ENCODE results near the gene CNTNAP1. TPM values are rescaled to one million over a fixed set of nuclear protein-coding genes. Genes with fewer than 3 reads are reported as not detected.
A peak's percentile ranks its signal among the peaks of the same experiment; 100 is the strongest.

The CNTNAP1 gene
- total and polyA plus RNA-seq, 10 of the 15 experiments (the other 5 are each of a cell fraction or from before 2014, with no cell fraction given): 0.95 to 29.9 (median 10.4) TPM

GRCh38 chr17:42659079-42659931, 23.0 kb upstream of the CNTNAP1 start, which contains the start of gene TUBG2 (continued):
- TF ChIP-seq ZBTB11 (CRISPR knock-in tag; IDR thresholded peaks at IDR 0.05): no peak
- no peak for TF ChIP-seq CTCF (IDR thresholded peaks at IDR 0.05 in 2 of 3, conservative IDR thresholded peaks at IDR 0.05 in 1 of 3; ENCODE audit: control insufficient read depth in 2 of 3, extremely low read depth in 1 of 3, insufficient read depth in 1 of 3, low read depth in 3 of 3, low read length in 3 of 3)
- peak; percentile 83 for TF ChIP-seq NRF1 (conservative IDR thresholded peaks at IDR 0.05; ENCODE audit: low read depth, low read length)
- TF ChIP-seq TAF1 (IDR thresholded peaks at IDR 0.05; ENCODE audit: borderline replicate concordance, low read depth, low read length): peak; percentile 24; the same call in 1 of the 2 replicates
- TF ChIP-seq NBN (IDR thresholded peaks at IDR 0.05): peak; percentile 75; the same call in 1 of the 2 replicates
- 0 out of 2 replicates have a peak, but pooled peaks have one; percentile 30 for TF ChIP-seq NKRF (conservative IDR thresholded peaks at IDR 0.05)
- TF ChIP-seq IKZF2 (IDR thresholded peaks at IDR 0.05): peak; percentile 56 to 63; a peak in 2 of 4 replicates
- TF ChIP-seq WRNIP1 (IDR thresholded peaks at IDR 0.05; ENCODE audit: borderline replicate concordance, low read depth, low read length): no peak
- 0 out of 2 replicates have a peak, but pooled peaks have one; percentile 29 for TF ChIP-seq BACH1 (IDR thresholded peaks at IDR 0.05; ENCODE audit: borderline replicate concordance)
- TF ChIP-seq DPF2 (IDR thresholded peaks at IDR 0.05): 0 out of 2 replicates have a peak, but pooled peaks have one; percentile 49
- peak; percentile 88 for TF ChIP-seq CHD2 (IDR thresholded peaks at IDR 0.05; ENCODE audit: borderline replicate concordance, low read depth, low read length)
- peak; percentile 61; the same call in 1 of the 2 replicates for TF ChIP-seq GATAD2B (conservative IDR thresholded peaks at IDR 0.05; ENCODE audit: low read depth)
- TF ChIP-seq IRF4 (IDR thresholded peaks at IDR 0.05; ENCODE audit: low read depth, low read length): no peak
- TF ChIP-seq POLR2A (IDR thresholded peaks at IDR 0.05; ENCODE audit: low read depth, low read length): peak; percentile 73
- no peak for TF ChIP-seq CBX3 (IDR thresholded peaks at IDR 0.05; ENCODE audit: borderline replicate concordance, low read depth)
- peak; percentile 56; the same call in 1 of the 2 replicates for TF ChIP-seq MXI1 (IDR thresholded peaks at IDR 0.05; ENCODE audit: low read depth, low read length)
- no peak for TF ChIP-seq RFX5 (IDR thresholded peaks at IDR 0.05; ENCODE audit: low read depth, low read length)
- 0 out of 2 replicates have a peak, but pooled peaks have one; percentile 44 for TF ChIP-seq POLR2AphosphoS2 (IDR thresholded peaks at IDR 0.05; ENCODE audit: low read depth, low read length)
- TF ChIP-seq NR2C2 (IDR thresholded peaks at IDR 0.05; ENCODE audit: borderline replicate concordance, control insufficient read depth, insufficient read length, low read depth): no peak
- peak; percentile 47; the same call in 1 of the 2 replicates for TF ChIP-seq ZNF207 (IDR thresholded peaks at IDR 0.05; ENCODE audit: borderline replicate concordance)
- TF ChIP-seq BHLHE40 (IDR thresholded peaks at IDR 0.05; ENCODE audit: borderline replicate concordance in 1 of 2, low read depth in 2 of 2, low read length in 1 of 2): peak in 1 of 2 experiments; percentile 31; a peak in 1 of 4 replicates
- 0 out of 2 replicates have a peak, but pooled peaks have one; percentile 68 for TF ChIP-seq CHD1 (IDR thresholded peaks at IDR 0.05; ENCODE audit: low read depth, low read length)
- TF ChIP-seq LARP7 (IDR thresholded peaks at IDR 0.05): peak; percentile 66; the same call in 1 of the 2 replicates

All from GM12878 (cell line).